AG04450 (cell line): ENCODE data around the gene YIF1A. TPM values are rescaled to one million over a fixed set of nuclear protein-coding genes. Genes with fewer than 3 reads are reported as not detected.

Experiments used
- CTCF ChIA-PET: fragments of 300-600, 350-600 bp; formaldehyde crosslinking; extraction: SDS; loops from one replicate; lab custom pipeline; 2022; ENCODE audit warnings: antibody characterized with exemption, inconsistent platforms; lab: Charles Lee
- POLR2A ChIA-PET: fragments of 350-600 bp; formaldehyde crosslinking; extraction: SDS; loops from one replicate; lab custom pipeline; 2021; ENCODE audit warnings: antibody characterized with exemption, inconsistent platforms; lab: Yijun Ruan, JAX
- DNase-seq: peaks from one replicate; pipeline ENCODE4 v3.0.0-alpha.2; 2011; ENCODE audit warnings: low read depth, low spot score
- H3K27ac ChIP-seq: one replicate; pipeline ENCODE4 v1.5.1; 2012; ENCODE audit warnings: low read depth, low read length, control low read depth
- H3K27me3 ChIP-seq: one replicate; pipeline ENCODE4 v1.6.0; 2012; ENCODE audit warnings: low read length; ENCODE audit not compliant: control insufficient read depth, insufficient read depth
- H3K4me3 ChIP-seq: 2 replicates; pipeline ENCODE4 v1.5.1; 2011; ENCODE audit warnings: mild to moderate bottlenecking, low read depth, low read length, control low read depth
- H3K9me3 ChIP-seq: 2 replicates; pipeline ENCODE4 v1.5.1; 2012; ENCODE audit warnings: low read length; ENCODE audit not compliant: control insufficient read depth, insufficient read depth
- CTCF ChIP-seq: IDR thresholded peaks from 2 replicates; pipeline ENCODE4 v1.5.1; 2011; ENCODE audit warnings: low read depth, low read length, control low read depth, inconsistent platforms
- polyA plus RNA-seq: library from polyadenylated mRNA; depleted of rRNA; stranded (reverse); fragments of >200 nt; gene quantifications from 2 replicates; pipeline ENCODE4 v1.2.3, GENCODE V29; 2011

YIF1A gene
- polyA plus RNA-seq, 1 experiment: 126 TPM

GRCh38 chr11:66240781-66241136, 48.2 kb downstream of the YIF1A start:
- H3K27ac ChIP-seq: no peak overlapping the region
- TF ChIP-seq CTCF: no peak
- DNase-seq: no peak
- no peaks in the 10 kb centered on the region for H3K27me3 ChIP-seq
- no peaks in the 10 kb centered on the region for H3K9me3 ChIP-seq
- ChIA-PET POLR2A (no interaction called here), CTCF (interaction anchor here (2.7 kb wide), 1 partner anchor 18 kb away, joined by 15 read pairs; no protein-coding TSS in a partner anchor)
- H3K4me3 ChIP-seq: no peak overlapping the region

GRCh38 chr11:66239998-66240780, 48.8 kb downstream of the YIF1A start:
- Histone ChIP-seq H3K27ac (no peak overlapping the region), H3K27me3 (no peaks in the 10 kb centered on the region), H3K4me3 (no peak overlapping the region), H3K9me3 (no peaks in the 10 kb centered on the region)
- CTCF ChIA-PET: interaction anchor here (2.7 kb wide), 1 partner anchor 18 kb away, joined by 15 read pairs; no protein-coding TSS in a partner anchor
- POLR2A ChIA-PET: no interaction called here
- TF ChIP-seq CTCF: no peak
- no peak for DNase-seq

- ChIA-PET CTCF (interaction anchor here (1.0 to 2.7 kb wide), 2 partner anchors 17 kb away, joined by 4 to 15 read pairs; no protein-coding TSS in a partner anchor), POLR2A (no interaction called here)
- H3K27me3 ChIP-seq: no peaks in the 10 kb centered on the region
- no peak for DNase-seq
- H3K27ac ChIP-seq: no peak overlapping the region
- no peaks in the 10 kb centered on the region for H3K9me3 ChIP-seq
- no peak overlapping the region for H3K4me3 ChIP-seq
- no peak for TF ChIP-seq CTCF
Observed at GRCh38 chr11:66239511-66239910, 49.4 kb downstream of the YIF1A start.

- ChIA-PET CTCF (interaction anchor here (0.8 to 2.5 kb wide), 3 partner anchors 15 to 17 kb away, joined by 3 to 12 read pairs (median 4); no protein-coding TSS in a partner anchor), POLR2A (no interaction called here)
- H3K4me3 ChIP-seq: no peak overlapping the region
- no peaks in the 10 kb centered on the region for H3K9me3 ChIP-seq
- TF ChIP-seq CTCF: no peak
- no peak overlapping the region for H3K27ac ChIP-seq
- DNase-seq: no peak
- no peaks in the 10 kb centered on the region for H3K27me3 ChIP-seq
Observed at GRCh38 chr11:66238786-66239413, 50.0 kb downstream of the YIF1A start.

- no peak for DNase-seq
- Histone ChIP-seq H3K27me3 (no peaks in the 10 kb centered on the region), H3K9me3 (no peaks in the 10 kb centered on the region), H3K4me3 (no peak overlapping the region), H3K27ac (no peak overlapping the region)
- ChIA-PET POLR2A (interaction anchor here (0.7 kb wide), 1 partner anchor 168 kb away, joined by 6 read pairs; no protein-coding TSS in a partner anchor), CTCF (interaction anchor here (0.8 to 2.5 kb wide), 2 partner anchors 14 to 16 kb away, joined by 3 to 12 read pairs; no protein-coding TSS in a partner anchor)
- no peak for TF ChIP-seq CTCF
Observed at GRCh38 chr11:66237867-66238266, 51.1 kb downstream of the YIF1A start.
